KMS-11 (cell line): ENCODE results near the gene ZFYVE28.

ENCODE experiments used
- H2AFZ ChIP-seq: fragments of 200-600 bp; sonication (generic); 2 replicates; pipeline ENCODE4 v1.6.1; 2016; ENCODE audit warnings: antibody characterized with exemption, mixed run types, low read depth
- H3K27ac ChIP-seq: fragments of 200-600 bp; sonication (generic); 2 replicates; pipeline ENCODE4 v1.6.1; 2016; ENCODE audit warnings: mild to moderate bottlenecking, mixed run types
- H3K27me3 ChIP-seq: fragments of 200-600 bp; sonication (generic); 2 replicates; pipeline ENCODE4 v1.6.1; 2017; ENCODE audit warnings: mild to moderate bottlenecking, low read depth, mixed run types, moderate library complexity; ENCODE audit not compliant: insufficient read depth
- H3K36me3 ChIP-seq: fragments of 200-600 bp; sonication (generic); 2 replicates; pipeline ENCODE4 v1.6.1; 2017; ENCODE audit warnings: mild to moderate bottlenecking, mixed run types; ENCODE audit not compliant: insufficient read depth
- H3K4me1 ChIP-seq: fragments of 200-600 bp; sonication (generic); 2 replicates; pipeline ENCODE4 v1.6.1; 2016; ENCODE audit warnings: mild to moderate bottlenecking, low read depth, mixed run types; ENCODE audit not compliant: poor library complexity, severe bottlenecking
- H3K4me2 ChIP-seq: fragments of 200-600 bp; sonication (generic); 2 replicates; pipeline ENCODE4 v1.7.0; 2016; ENCODE audit warnings: mild to moderate bottlenecking, mixed run types
- H3K4me3 ChIP-seq: fragments of 200-600 bp; sonication (generic); IDR thresholded peaks from 2 replicates; pipeline ENCODE4 v1.6.1; 2017; ENCODE audit warnings: low read depth, low read length, mixed read lengths; ENCODE audit not compliant: insufficient read depth
- H3K79me2 ChIP-seq: fragments of 200-600 bp; sonication (generic); 2 replicates; pipeline ENCODE4 v1.6.1; 2016; ENCODE audit warnings: low read depth, mixed run types; ENCODE audit not compliant: insufficient read depth
- H3K9ac ChIP-seq: fragments of 200-600 bp; sonication (generic); 2 replicates; pipeline ENCODE4 v1.6.1; 2016; ENCODE audit warnings: mild to moderate bottlenecking, mixed run types
- H4K20me1 ChIP-seq: fragments of 200-600 bp; sonication (generic); 2 replicates; pipeline ENCODE4 v1.6.1; 2016; ENCODE audit warnings: mild to moderate bottlenecking, mixed run types; ENCODE audit not compliant: insufficient read depth
- TF ChIP-seq, protein P1 (sequence below): fragments of 200-600 bp; sonication (generic); conservative IDR thresholded peaks from 2 replicates; pipeline ENCODE4 v1.6.1; 2017; ENCODE audit warnings: low read depth, mild to moderate bottlenecking, antibody characterized with exemption, low read length, moderate library complexity, mixed read lengths

ZFYVE28 gene

DNA sequence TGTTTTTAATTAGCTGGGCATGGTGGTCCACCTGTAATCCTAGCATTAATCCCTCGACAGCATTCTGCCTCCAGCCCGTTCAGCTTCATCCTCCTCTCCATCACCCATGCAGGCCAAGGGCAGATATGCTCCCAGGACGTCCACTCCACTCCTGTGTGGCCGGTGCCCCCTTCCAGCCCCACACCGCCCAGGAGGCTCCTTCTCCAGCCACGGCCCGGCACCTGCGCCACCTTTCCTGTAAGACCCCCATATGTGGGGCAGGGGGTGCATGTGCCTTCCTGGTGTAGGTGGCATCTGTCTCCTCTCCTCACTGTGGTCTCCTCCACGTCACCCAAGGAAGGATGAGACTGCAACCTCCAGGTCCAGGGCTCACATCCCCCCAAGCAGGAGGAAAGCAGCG is 99.6 kb downstream of the ZFYVE28 start:
- Histone ChIP-seq H2AFZ (no peak overlapping the region), H3K36me3 (no peaks in the 10 kb centered on the region), H3K27ac (no peak overlapping the region), H4K20me1 (no peaks in the 10 kb centered on the region), H3K9ac (no peak overlapping the region), H3K4me1 (no peaks in the 10 kb centered on the region), H3K27me3 (no peaks in the 10 kb centered on the region), H3K4me3 (no peak overlapping the region), H3K79me2 (no peaks in the 10 kb centered on the region), H3K4me2 (no peak overlapping the region)
- TF ChIP-seq, protein P1, sequence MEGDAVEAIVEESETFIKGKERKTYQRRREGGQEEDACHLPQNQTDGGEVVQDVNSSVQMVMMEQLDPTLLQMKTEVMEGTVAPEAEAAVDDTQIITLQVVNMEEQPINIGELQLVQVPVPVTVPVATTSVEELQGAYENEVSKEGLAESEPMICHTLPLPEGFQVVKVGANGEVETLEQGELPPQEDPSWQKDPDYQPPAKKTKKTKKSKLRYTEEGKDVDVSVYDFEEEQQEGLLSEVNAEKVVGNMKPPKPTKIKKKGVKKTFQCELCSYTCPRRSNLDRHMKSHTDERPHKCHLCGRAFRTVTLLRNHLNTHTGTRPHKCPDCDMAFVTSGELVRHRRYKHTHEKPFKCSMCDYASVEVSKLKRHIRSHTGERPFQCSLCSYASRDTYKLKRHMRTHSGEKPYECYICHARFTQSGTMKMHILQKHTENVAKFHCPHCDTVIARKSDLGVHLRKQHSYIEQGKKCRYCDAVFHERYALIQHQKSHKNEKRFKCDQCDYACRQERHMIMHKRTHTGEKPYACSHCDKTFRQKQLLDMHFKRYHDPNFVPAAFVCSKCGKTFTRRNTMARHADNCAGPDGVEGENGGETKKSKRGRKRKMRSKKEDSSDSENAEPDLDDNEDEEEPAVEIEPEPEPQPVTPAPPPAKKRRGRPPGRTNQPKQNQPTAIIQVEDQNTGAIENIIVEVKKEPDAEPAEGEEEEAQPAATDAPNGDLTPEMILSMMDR: no peak

DNA sequence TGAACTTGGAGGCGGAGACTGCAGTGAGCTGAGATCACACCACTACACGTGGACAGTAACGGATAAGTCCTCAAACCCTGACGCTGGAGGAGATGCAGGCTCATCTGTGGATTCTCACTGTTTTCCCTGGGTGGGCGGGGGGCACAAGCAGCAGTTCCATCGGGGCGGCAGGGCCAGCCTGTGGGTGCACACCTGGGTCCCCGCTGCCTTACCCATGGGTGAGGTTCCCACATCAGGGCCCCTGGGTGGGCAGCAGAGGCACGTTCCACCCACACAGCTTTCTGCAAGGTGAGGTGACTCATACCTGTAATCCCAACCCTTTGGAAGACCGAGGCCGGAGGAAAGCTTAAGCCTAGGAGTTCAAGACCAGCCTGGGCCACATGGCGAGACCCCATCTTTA is 100.0 kb downstream of the ZFYVE28 start:
- Histone ChIP-seq H3K4me2 (no peak overlapping the region), H4K20me1 (no peaks in the 10 kb centered on the region), H3K27ac (no peak overlapping the region), H3K36me3 (no peaks in the 10 kb centered on the region), H2AFZ (no peak overlapping the region), H3K4me1 (no peaks in the 10 kb centered on the region), H3K4me3 (no peak overlapping the region), H3K27me3 (no peaks in the 10 kb centered on the region), H3K9ac (no peak overlapping the region), H3K79me2 (no peaks in the 10 kb centered on the region)
- TF ChIP-seq, protein P1: no peak

DNA sequence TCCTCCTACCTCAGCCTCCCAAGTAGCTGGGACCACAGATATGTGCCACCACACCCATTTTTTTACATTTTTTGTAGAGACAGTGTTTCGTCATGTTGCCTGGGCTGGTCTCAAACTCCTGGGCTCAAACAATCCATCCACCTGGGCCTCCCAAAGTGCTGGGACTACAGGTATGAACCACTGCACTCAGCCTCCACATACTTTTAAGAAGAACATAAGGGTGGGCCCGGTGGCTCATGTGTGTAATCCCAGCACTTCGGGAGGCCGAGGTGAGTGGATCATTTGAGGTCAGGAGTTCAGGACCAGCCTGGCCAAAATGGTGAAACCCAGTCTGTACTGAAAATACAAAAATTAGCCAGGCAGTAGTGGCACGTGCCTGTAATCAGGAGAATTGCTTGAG is 105.1 kb downstream of the ZFYVE28 start:
- no peaks in the 10 kb centered on the region for H3K27me3 ChIP-seq
- TF ChIP-seq, protein P1: no peak
- H3K4me3 ChIP-seq: no peak overlapping the region
- no peaks in the 10 kb centered on the region for H3K4me1 ChIP-seq
- no peaks in the 10 kb centered on the region for H4K20me1 ChIP-seq
- H3K4me2 ChIP-seq: no peak overlapping the region
- H2AFZ ChIP-seq: no peak overlapping the region
- no peaks in the 10 kb centered on the region for H3K79me2 ChIP-seq
- H3K36me3 ChIP-seq: no peaks in the 10 kb centered on the region
- no peak overlapping the region for H3K9ac ChIP-seq
- no peak overlapping the region for H3K27ac ChIP-seq

DNA sequence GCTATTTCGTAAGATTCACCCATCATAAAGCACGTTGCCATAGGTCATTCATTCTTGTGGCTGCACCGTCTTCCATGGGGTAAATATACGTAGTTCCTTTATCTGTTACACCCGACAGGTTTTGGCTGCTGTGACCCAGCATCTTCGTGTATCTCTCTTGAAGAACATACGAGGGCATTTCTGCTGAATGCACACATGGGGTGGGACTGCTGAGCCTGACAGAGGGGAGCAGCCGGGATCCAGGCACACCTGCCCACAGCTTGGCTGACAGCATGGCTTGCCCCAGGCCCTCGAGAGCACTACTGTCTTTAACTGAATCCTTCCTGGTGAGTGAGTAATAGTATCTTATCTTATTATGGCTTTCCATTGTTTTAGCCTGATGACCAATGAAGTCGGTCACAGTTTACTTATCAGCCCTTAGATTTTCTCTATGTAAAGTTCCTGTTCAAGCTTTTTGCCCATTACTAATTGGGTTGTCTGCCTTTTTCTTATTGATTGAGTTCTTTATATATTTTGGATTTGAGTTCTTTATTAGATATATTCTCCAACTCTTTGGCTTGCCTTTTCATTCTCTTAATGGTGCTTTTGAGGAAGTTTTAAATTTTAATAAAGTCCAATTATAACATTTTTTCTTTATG is 111.6 kb downstream of the ZFYVE28 start:
- H3K9ac ChIP-seq: no peak overlapping the region
- no peaks in the 10 kb centered on the region for H3K27me3 ChIP-seq
- H3K4me2 ChIP-seq: no peak overlapping the region
- no peaks in the 10 kb centered on the region for H4K20me1 ChIP-seq
- no peak overlapping the region for H3K27ac ChIP-seq
- H3K36me3 ChIP-seq: no peaks in the 10 kb centered on the region
- no peaks in the 10 kb centered on the region for H3K79me2 ChIP-seq
- H3K4me1 ChIP-seq: no peaks in the 10 kb centered on the region
- H2AFZ ChIP-seq: no peak overlapping the region
- TF ChIP-seq, protein P1: no peak
- no peak overlapping the region for H3K4me3 ChIP-seq
